HepG2 (cell line): ENCODE data around the gene SLC6A7. TPM values are rescaled to one million over a fixed set of nuclear protein-coding genes. Genes with fewer than 3 reads are reported as not detected.

Experiments
- ATAC-seq: fragments of 200-7000 bp; cut with Tn5 transposase; 3 replicates; pipeline ENCODE4 v1.9.1; 2020; ENCODE audit warnings: mild to moderate bottlenecking, moderate library complexity
- BruUV-seq: library from RNA; stranded (reverse); fragments of 400-500 nt; replicated peaks from 2 replicates; lab custom pipeline; 2021; lab: Mats Ljungman, UMichigan
- CTCF ChIA-PET: fragments of 300-600 bp; formaldehyde crosslinking; extraction: SDS; loops from one replicate; lab custom pipeline; 2021; ENCODE audit warnings: low total read pairs, inconsistent platforms, low intra/inter-chr PET ratio; lab: Yijun Ruan, JAX
- POLR2A ChIA-PET: fragments of 350-600 bp; sonication (Branson Sonifier 250); formaldehyde crosslinking; loops from one replicate; lab custom pipeline; 2020; ENCODE audit warnings: antibody characterized with exemption, inconsistent platforms; lab: Yijun Ruan, JAX
- DNase-seq: peaks from one replicate; pipeline ENCODE4 v3.0.0-alpha.2; 2015; ENCODE audit warnings: low spot score
- FAIRE-seq: peaks from 3 replicates; lab custom pipeline; 2011; peaks lifted over from hg19 to GRCh38; lab: Jason Lieb, UNC
- H2AFZ ChIP-seq: one replicate; pipeline ENCODE4 v1.6.1; 2011; ENCODE audit warnings: low read length, inconsistent platforms
- H3K27ac ChIP-seq: fragments of 300-600 bp; 3 replicates; pipeline ENCODE4 v1.8.0; 2011; ENCODE audit warnings: mixed run types, mild to moderate bottlenecking, mixed read lengths, low read length, inconsistent platforms; ENCODE audit not compliant: insufficient read depth; ENCODE audit errors: extremely low read length
- H3K27me3 ChIP-seq, 2 experiments: fragments of 200-600 bp in 1 of 2; 2 replicates in 1 of 2; 3 replicates in 1 of 2; pipeline versions ENCODE4 v1.6.0 to v1.8.0; 2011; ENCODE audit warnings: low read length in 2 of 2, mild to moderate bottlenecking in 2 of 2, moderate library complexity in 2 of 2, inconsistent platforms in 1 of 2; ENCODE audit not compliant: insufficient read depth in 2 of 2, control insufficient read depth in 1 of 2
- H3K36me3 ChIP-seq, 2 experiments: fragments of 200-600 bp in 1 of 2; replicated peaks in 1 of 2; 2 replicates in 1 of 2; 3 replicates in 1 of 2; pipeline versions ENCODE4 v1.5.1 to v1.8.0; 2011; ENCODE audit warnings: low read length in 2 of 2, inconsistent platforms in 1 of 2; ENCODE audit not compliant: insufficient read depth in 2 of 2, control insufficient read depth in 1 of 2
- H3K4me1 ChIP-seq: 2 replicates; pipeline ENCODE4 v1.5.1; 2012; ENCODE audit warnings: low read length, inconsistent platforms; ENCODE audit not compliant: insufficient read depth
- H3K4me2 ChIP-seq: 2 replicates; pipeline ENCODE4 v1.6.0; 2011; ENCODE audit warnings: low read depth, low read length, inconsistent platforms
- H3K4me3 ChIP-seq, 3 experiments: fragments of 200-600 bp in 1 of 3; sonication (generic), shearing (Covaris generic) in 1 of 3; replicated peaks in 1 of 3; 2 replicates each; pipeline ENCODE4 v1.5.1; 2011 to 2016; ENCODE audit warnings: low read length in 3 of 3, inconsistent platforms in 2 of 3, low read depth in 2 of 3, mild to moderate bottlenecking in 2 of 3, control low read depth in 1 of 3, mixed read lengths in 1 of 3; ENCODE audit not compliant: insufficient read depth in 1 of 3
- H3K79me2 ChIP-seq: one replicate; pipeline ENCODE4 v1.6.1; 2011; ENCODE audit warnings: low read length, inconsistent platforms; ENCODE audit not compliant: insufficient read depth
- H3K9ac ChIP-seq: 2 replicates; pipeline ENCODE4 v1.6.0; 2011; ENCODE audit warnings: mild to moderate bottlenecking, low read depth, low read length, inconsistent platforms; ENCODE audit not compliant: insufficient read depth
- H3K9me3 ChIP-seq: 2 replicates; pipeline ENCODE4 v1.5.1; 2012; ENCODE audit warnings: mild to moderate bottlenecking, low read length
- H4K20me1 ChIP-seq: 2 replicates; pipeline ENCODE4 v1.6.0; 2011; ENCODE audit warnings: inconsistent platforms, mild to moderate bottlenecking, low read length, moderate library complexity; ENCODE audit not compliant: insufficient read depth
- NFIB ChIP-seq: sonication (generic); formaldehyde crosslinking; IDR thresholded peaks from 2 replicates; pipeline ENCODE4 v1.9.0; 2021; ENCODE audit warnings: missing genetic modification reagents, mild to moderate bottlenecking, borderline replicate concordance
- ZNF629 ChIP-seq: sonication (generic); formaldehyde crosslinking; conservative IDR thresholded peaks from 2 replicates; pipeline ENCODE4 v1.5.0; 2020; ENCODE audit warnings: missing genetic modification reagents
- ZNF652 ChIP-seq: IDR thresholded peaks from 2 replicates; pipeline ENCODE4 v1.6.1; 2016; ENCODE audit warnings: low read depth, borderline replicate concordance
- WGBS: methylation state at CpG from one replicate; pipeline ENCODE4 v1.1.6; 2017; ENCODE audit warnings: low lambda C conversion rate; 5-methylcytosine and 5-hydroxymethylcytosine counted together
- in situ Hi-C: cut with HindIII; loops from 2 replicates; pipeline ENCODE4 v1.10.0; 2017; ENCODE audit warnings: low pct_unique_long_range_greater_than_20kb; ENCODE audit not compliant: extremely low pct_ligation_motif_present
- intact Hi-C: fragments of 100-400 bp; cut with micrococcal nuclease; formaldehyde crosslinking; loops from one replicate; pipeline ENCODE4 v1.10.0; 2022; ENCODE audit not compliant: unreplicated experiment
- polyA plus RNA-seq, 8 experiments: library from polyadenylated mRNA; depleted of rRNA in 3 of 8; stranded (reverse) in 7 of 8; unstranded in 1 of 8; fragments of >200 nt; fragmentation: Illumina TruSeq in 4 of 8; extraction: Trizol in 4 of 8; gene quantifications; 2 replicates each; pipeline versions ENCODE4 v1.2.1 to v1.2.3, GENCODE V29; 2011 to 2016; ENCODE audit warnings: low read depth in 4 of 8, missing spikeins in 1 of 8, mixed read lengths in 1 of 8; ENCODE audit not compliant: insufficient read depth in 1 of 8
- total RNA-seq, 5 experiments: library from RNA; depleted of rRNA; stranded (reverse); fragments of >200 nt; fragmentation: Illumina TruSeq; extraction: Trizol; gene quantifications; 2 replicates each; pipeline ENCODE4 v1.2.3, GENCODE V29; 2016; ENCODE audit warnings: low read depth in 1 of 5
- TF ChIP-seq, protein P1 (sequence below): sonication (generic); formaldehyde crosslinking; IDR thresholded peaks from 2 replicates; pipeline ENCODE4 v1.4.0; 2020; ENCODE audit warnings: missing genetic modification reagents

Gene SLC6A7
- total and polyA plus RNA-seq, 2 of the 13 experiments (the other 11 are each of a cell fraction or from before 2014, with no cell fraction given), result not detected

DNA sequence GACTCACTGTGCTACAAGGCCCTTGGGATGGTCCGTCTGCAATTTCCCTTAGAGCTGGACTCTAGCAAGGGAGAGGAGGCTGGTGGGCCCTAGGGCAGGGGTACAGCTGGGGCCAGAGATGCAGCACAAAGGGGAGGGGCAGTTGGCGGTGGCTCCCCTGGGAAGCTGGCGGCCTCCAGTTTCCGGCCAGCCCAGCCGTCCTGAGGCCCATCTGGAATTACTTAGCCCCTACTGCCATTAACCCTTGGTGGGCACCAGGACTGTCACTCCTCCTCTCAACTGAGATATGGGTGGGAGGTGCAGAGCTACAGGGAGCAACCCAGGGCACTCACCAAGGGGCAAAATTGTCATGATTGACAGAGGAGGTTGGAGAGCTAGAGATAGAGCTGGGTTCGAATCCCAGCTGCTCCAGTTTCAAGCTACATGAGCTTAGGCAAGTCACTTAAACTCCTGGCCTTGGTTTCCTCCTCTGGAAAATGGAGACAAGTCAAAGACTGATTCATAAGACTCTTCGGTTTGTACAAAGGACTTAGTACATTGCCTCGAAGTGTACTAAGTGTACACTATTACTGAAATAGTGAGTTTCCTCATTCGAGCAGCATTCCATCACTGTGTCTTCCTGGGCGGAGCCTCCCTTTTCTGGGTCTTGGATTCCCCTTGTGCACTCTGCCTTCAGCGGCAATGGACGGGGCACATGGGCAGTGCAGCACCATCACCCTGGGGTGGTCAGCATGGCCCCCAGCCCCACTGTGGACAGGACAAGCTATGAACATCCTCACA, 31.5 kb upstream of the SLC6A7 start:
- Histone ChIP-seq H3K27me3 (peaks cover 2 to 18% of the 10 kb centered on the region in 2 experiments; a peak in 3 of 5 replicates), H3K4me2 (no peak overlapping the region), H3K4me1 (peaks cover 86% of the 10 kb centered on the region), H3K27ac (no peak overlapping the region), H4K20me1 (no peaks in the 10 kb centered on the region), H3K36me3 (no peaks in the 10 kb centered on the region), H3K9me3 (no peaks in the 10 kb centered on the region), H3K79me2 (no peaks in the 10 kb centered on the region), H3K9ac (no peak overlapping the region), H2AFZ (no peak overlapping the region), H3K4me3 (no peak overlapping the region)
- in situ Hi-C loops (no loop called here), intact Hi-C loops (no loop called here)
- DNase-seq, result no peak
- no peak for ATAC-seq
- POLR2A ChIA-PET, result interaction anchor here (2.0 to 2.7 kb wide), 2 partner anchors 15 to 20 kb away, joined by 7 to 12 read pairs; no protein-coding TSS in a partner anchor
- no TSS peak for BruUV-seq
- no peak for FAIRE-seq
- CTCF ChIA-PET, result no interaction called here
- 32% methylated on average over 4 of the region's 12 CpGs for WGBS
- TF ChIP-seq NFIB (CRISPR knock-in tag) (no peak), ZNF652 (CRISPR knock-in tag) (peak; percentile 87)

DNA sequence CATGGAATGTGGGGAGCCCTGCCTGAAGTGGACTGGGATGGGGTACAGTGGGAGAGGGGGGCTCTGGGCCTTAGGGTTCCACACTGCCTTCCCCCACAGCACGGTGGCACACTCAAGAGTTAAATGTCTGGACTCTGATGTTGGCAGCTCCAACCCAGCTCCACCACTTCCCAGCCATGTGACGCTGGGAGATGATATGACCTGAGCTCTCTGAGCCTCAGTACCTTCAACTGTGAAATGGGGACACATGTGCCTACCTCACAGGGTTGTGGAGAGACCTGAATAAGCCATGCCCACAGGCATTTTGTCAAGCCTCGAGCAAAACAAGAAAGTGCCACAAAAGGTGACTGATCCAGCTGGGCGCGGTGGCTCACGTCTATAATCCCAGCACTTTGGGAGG, 30.8 kb upstream of the SLC6A7 start:
- no peaks in the 10 kb centered on the region for H4K20me1 ChIP-seq
- 43% methylated on average over 5 of the region's 6 CpGs for WGBS
- no peaks in the 10 kb centered on the region for H3K79me2 ChIP-seq
- no peak overlapping the region for H3K27ac ChIP-seq
- BruUV-seq, result no TSS peak
- TF ChIP-seq ZNF629 (CRISPR knock-in tag), result peak; percentile 77
- TF ChIP-seq, protein P1, sequence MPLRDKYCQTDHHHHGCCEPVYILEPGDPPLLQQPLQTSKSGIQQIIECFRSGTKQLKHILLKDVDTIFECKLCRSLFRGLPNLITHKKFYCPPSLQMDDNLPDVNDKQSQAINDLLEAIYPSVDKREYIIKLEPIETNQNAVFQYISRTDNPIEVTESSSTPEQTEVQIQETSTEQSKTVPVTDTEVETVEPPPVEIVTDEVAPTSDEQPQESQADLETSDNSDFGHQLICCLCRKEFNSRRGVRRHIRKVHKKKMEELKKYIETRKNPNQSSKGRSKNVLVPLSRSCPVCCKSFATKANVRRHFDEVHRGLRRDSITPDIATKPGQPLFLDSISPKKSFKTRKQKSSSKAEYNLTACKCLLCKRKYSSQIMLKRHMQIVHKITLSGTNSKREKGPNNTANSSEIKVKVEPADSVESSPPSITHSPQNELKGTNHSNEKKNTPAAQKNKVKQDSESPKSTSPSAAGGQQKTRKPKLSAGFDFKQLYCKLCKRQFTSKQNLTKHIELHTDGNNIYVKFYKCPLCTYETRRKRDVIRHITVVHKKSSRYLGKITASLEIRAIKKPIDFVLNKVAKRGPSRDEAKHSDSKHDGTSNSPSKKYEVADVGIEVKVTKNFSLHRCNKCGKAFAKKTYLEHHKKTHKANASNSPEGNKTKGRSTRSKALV (CRISPR knock-in tag), result no peak
- TF ChIP-seq, all 625 proteins: peak for 1
- Histone ChIP-seq H3K4me2 (no peak overlapping the region), H3K36me3 (no peaks in the 10 kb centered on the region), H3K9me3 (no peaks in the 10 kb centered on the region), H3K9ac (no peak overlapping the region), H3K27me3 (peaks cover 0 to 17% of the 10 kb centered on the region in 2 experiments; a peak in 3 of 5 replicates), H2AFZ (no peak overlapping the region), H3K4me3 (no peak overlapping the region), H3K4me1 (peaks cover 86% of the 10 kb centered on the region)
- DNase-seq, result no peak
- ChIA-PET POLR2A (interaction anchor here (2.0 to 2.7 kb wide), 2 partner anchors 16 to 21 kb away, joined by 7 to 12 read pairs; no protein-coding TSS in a partner anchor), CTCF (no interaction called here)
- ATAC-seq, result no peak
- FAIRE-seq, result no peak
- in situ Hi-C loops, result no loop called here
- intact Hi-C loops, result no loop called here
